Smooth muscle cell (in vitro differentiated cells): ENCODE results near the gene ZNF514. TPM values are rescaled to one million over a fixed set of nuclear protein-coding genes. Genes with fewer than 3 reads are reported as not detected.
A peak's percentile ranks its signal among the peaks of the same experiment; 100 is the strongest.

Experiments used
- DNase-seq: peaks from one replicate; lab custom pipeline; 2025; ENCODE audit not compliant: unreplicated experiment; lab: John Stamatoyannopoulos, UW
- H2AFZ ChIP-seq: fragments of 200-600 bp; sonication (generic); 2 replicates; pipeline ENCODE4 v1.6.0; 2016; ENCODE audit warnings: antibody characterized with exemption, low read depth, mild to moderate bottlenecking
- H3F3A ChIP-seq: fragments of 200-600 bp; sonication (generic); 2 replicates; pipeline ENCODE4 v1.6.0; 2017; ENCODE audit warnings: antibody characterized with exemption, low read depth
- H3K27ac ChIP-seq: fragments of 200-600 bp; sonication (generic); 2 replicates; pipeline ENCODE4 v1.5.1; 2016; ENCODE audit warnings: low read depth, mild to moderate bottlenecking
- H3K27me3 ChIP-seq: fragments of 200-600 bp; sonication (generic); 2 replicates; pipeline ENCODE4 v1.6.1; 2016; ENCODE audit warnings: low read depth, mild to moderate bottlenecking
- H3K36me3 ChIP-seq: fragments of 200-600 bp; sonication (generic); 2 replicates; pipeline ENCODE4 v1.5.1; 2016; ENCODE audit warnings: low read depth
- H3K4me1 ChIP-seq: fragments of 200-600 bp; sonication (generic); 2 replicates; pipeline ENCODE4 v1.5.1; 2016; ENCODE audit warnings: low read depth
- H3K4me2 ChIP-seq: fragments of 200-600 bp; sonication (generic); 2 replicates; pipeline ENCODE4 v1.6.0; 2016; ENCODE audit warnings: mild to moderate bottlenecking
- H3K4me3 ChIP-seq: fragments of 200-600 bp; sonication (generic); 2 replicates; pipeline ENCODE4 v1.5.1; 2016; ENCODE audit warnings: mild to moderate bottlenecking
- H3K79me2 ChIP-seq: fragments of 200-600 bp; sonication (generic); 2 replicates; pipeline ENCODE4 v1.6.0; 2016; ENCODE audit warnings: low read depth, mild to moderate bottlenecking
- H3K9ac ChIP-seq: fragments of 200-600 bp; sonication (generic); 2 replicates; pipeline ENCODE4 v1.6.0; 2016; ENCODE audit warnings: low read depth
- H3K9me3 ChIP-seq: fragments of 200-600 bp; sonication (generic); replicated peaks from 2 replicates; pipeline ENCODE4 v1.5.1; 2016; ENCODE audit warnings: low read depth
- H4K20me1 ChIP-seq: fragments of 200-600 bp; sonication (generic); 2 replicates; pipeline ENCODE4 v1.6.0; 2016; ENCODE audit warnings: low read depth
- CTCF ChIP-seq: fragments of 200-600 bp; sonication (generic); IDR thresholded peaks from 2 replicates; pipeline ENCODE4 v1.5.1; 2017; ENCODE audit warnings: borderline replicate concordance, mild to moderate bottlenecking, antibody characterized with exemption; ENCODE audit not compliant: insufficient read depth, poor library complexity, severe bottlenecking
- WGBS: methylation state at CpG from one replicate; pipeline ENCODE4 v1.1.7; 2016; ENCODE audit warnings: low lambda C conversion rate; 5-methylcytosine and 5-hydroxymethylcytosine counted together
- polyA plus RNA-seq: library from polyadenylated mRNA; unstranded; fragments of >200 nt; fragmentation: Nextera tagmentation; extraction: Ambion mirVana; gene quantifications from 2 replicates; pipeline ENCODE4 v1.2.1, GENCODE V29; 2016
- total RNA-seq: library from RNA; depleted of rRNA; stranded (reverse); fragments of >200 nt; gene quantifications from 2 replicates; pipeline ENCODE4 v1.2.3, GENCODE V29; 2014

The ZNF514 gene
- total and polyA plus RNA-seq, 2 experiments from 2014 or later = 2.7 to 6.1 TPM

DNA sequence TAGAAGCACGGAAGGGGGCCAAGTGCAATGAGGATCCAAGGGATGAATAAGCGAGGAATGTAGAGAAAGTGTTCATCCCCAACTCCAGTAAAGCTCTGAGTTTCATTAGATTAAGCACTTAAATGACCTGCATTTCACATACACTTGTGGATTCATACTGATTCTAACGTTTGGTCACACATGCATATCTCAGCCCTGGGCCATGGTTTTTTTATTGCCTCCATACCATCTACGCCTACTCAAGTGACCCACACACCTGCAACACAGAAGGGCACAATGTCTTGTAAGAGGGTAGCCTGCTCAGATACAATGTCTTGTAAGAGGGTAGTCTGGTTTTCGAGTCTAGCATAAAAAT lies 37.5 kb downstream of the ZNF514 start:
- Histone ChIP-seq H3K79me2 (peaks cover 37% of the 10 kb centered on the region), H3K27me3 (no peaks in the 10 kb centered on the region), H3F3A (no peaks in the 10 kb centered on the region), H3K4me2 (peak overlapping the region; percentile 87), H3K36me3 (peaks cover 3% of the 10 kb centered on the region), H3K4me1 (no peaks in the 10 kb centered on the region), H3K4me3 (peak overlapping the region; percentile 80), H3K9me3 (no peaks in the 10 kb centered on the region), H4K20me1 (peaks cover 14% of the 10 kb centered on the region), H2AFZ (peak overlapping the region; percentile 95), H3K27ac (no peak overlapping the region), H3K9ac (peak overlapping the region; percentile 92)
- no peak for DNase-seq
- TF ChIP-seq CTCF = no peak
- 30% methylated on average over 5 of the region's 5 CpGs for WGBS

DNA sequence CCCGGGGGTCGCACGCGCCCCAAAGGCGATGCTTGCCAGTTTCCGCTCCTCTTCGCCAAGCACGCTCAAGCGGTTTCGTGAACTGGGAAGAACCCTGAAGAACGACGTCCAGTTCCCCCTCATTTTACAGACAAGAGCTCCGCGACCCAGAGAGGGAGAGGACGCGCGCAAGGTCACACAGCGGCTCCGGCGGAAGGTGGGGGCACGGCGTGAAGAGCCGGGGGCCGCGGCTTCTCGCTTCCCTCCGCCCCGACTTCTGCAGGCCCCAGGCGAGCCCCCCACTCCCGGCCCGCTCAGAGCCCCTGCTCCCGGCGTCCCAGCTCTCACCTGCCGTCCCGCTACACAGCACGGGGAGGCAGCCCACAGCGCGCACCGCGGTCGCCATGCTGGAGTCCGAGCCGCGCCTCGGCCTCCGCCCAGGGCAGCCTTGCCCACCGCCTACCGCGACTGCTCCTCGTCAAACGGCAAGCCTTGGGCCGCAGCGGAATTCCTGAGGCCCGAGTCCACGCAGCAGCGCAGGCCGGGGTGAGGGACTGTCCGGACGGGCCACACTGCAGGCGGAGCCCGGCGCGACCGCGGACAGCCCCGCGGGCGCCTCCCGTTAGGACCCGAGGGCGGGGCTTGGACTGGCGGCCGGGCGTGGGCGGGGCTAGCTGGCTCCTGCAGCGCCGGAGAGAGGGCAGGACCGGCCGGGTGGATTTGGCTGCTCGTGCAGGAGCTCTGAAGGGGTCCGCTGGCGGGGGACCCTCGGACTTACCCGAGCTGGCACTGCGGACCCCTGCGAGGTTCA lies 38.0 kb downstream of the ZNF514 start, which contains the start of gene MRPS5:
TSS of gene MRPS5 (minus strand) at position 402 of the 790 bp plus-strand sequence. CDS start at position 385, 17 bp downstream.
- Histone ChIP-seq H2AFZ (peak within 1 kb of the TSS; percentile 95), H3K4me1 (no peaks in the 10 kb centered on the region), H3K36me3 (peaks cover 5% of the 10 kb centered on the region), H3K4me3 (peak within 1 kb of the TSS; percentile 80), H3K27ac (peak within 1 kb of the TSS; percentile 76), H3K27me3 (no peaks in the 10 kb centered on the region), H3F3A (no peaks in the 10 kb centered on the region), H3K79me2 (peaks cover 37% of the 10 kb centered on the region), H4K20me1 (peaks cover 14% of the 10 kb centered on the region), H3K4me2 (peak within 1 kb of the TSS; percentile 87), H3K9ac (peak within 1 kb of the TSS; percentile 92), H3K9me3 (no peaks in the 10 kb centered on the region)
- DNase-seq = peak; percentile 59
- under 1% methylated on average over 70 of the region's 86 CpGs for WGBS
- no peak for TF ChIP-seq CTCF

DNA sequence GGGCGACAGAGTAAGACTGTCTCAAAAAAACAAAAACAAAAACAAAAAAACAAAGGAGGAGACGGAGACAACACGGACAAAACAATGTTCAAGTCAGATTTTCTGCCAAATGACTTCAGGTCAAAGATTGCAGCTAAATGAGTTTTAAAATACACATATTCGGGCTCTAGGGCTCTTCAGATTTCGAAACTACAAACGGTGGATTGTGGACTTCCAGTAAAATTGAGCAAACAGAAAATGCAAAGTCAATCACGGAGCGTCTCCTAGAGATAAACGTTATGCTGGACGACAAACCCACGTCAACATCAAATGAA lies 38.6 kb downstream of the ZNF514 start:
- H3K27ac ChIP-seq = no peak overlapping the region
- H3K4me2 ChIP-seq = peak overlapping the region; percentile 87
- H4K20me1 ChIP-seq = peaks cover 14% of the 10 kb centered on the region
- TF ChIP-seq CTCF = no peak
- WGBS = 2% methylated on average over 11 of the region's 11 CpGs
- no peaks in the 10 kb centered on the region for H3K27me3 ChIP-seq
- H3K79me2 ChIP-seq = peaks cover 37% of the 10 kb centered on the region
- no peaks in the 10 kb centered on the region for H3K4me1 ChIP-seq
- peak overlapping the region; percentile 80 for H3K4me3 ChIP-seq
- DNase-seq = no peak
- peak overlapping the region; percentile 95 for H2AFZ ChIP-seq
- H3F3A ChIP-seq = no peaks in the 10 kb centered on the region
- H3K9me3 ChIP-seq = no peaks in the 10 kb centered on the region
- H3K36me3 ChIP-seq = peaks cover 5% of the 10 kb centered on the region
- H3K9ac ChIP-seq = peak overlapping the region; percentile 92

- Histone ChIP-seq H3K27me3 (no peaks in the 10 kb centered on the region), H2AFZ (no peak overlapping the region), H3K4me3 (no peak overlapping the region), H3K27ac (no peak overlapping the region), H3K9ac (no peak overlapping the region), H3K4me2 (no peak overlapping the region), H4K20me1 (peaks cover 30% of the 10 kb centered on the region), H3K36me3 (peaks cover 8% of the 10 kb centered on the region), H3K4me1 (no peaks in the 10 kb centered on the region), H3F3A (no peaks in the 10 kb centered on the region), H3K79me2 (peaks cover 33% of the 10 kb centered on the region), H3K9me3 (no peaks in the 10 kb centered on the region)
- DNase-seq = no peak
- WGBS = 49% methylated on average over 7 of the region's 7 CpGs
- peak; percentile 55 for TF ChIP-seq CTCF
Measured at GRCh38 chr2:95115418-95115817, 44.2 kb downstream of the ZNF514 start.
